ENCODE results near the gene FAM168A.
A peak's percentile ranks its signal among the peaks of the same experiment; 100 is the strongest.

DNA sequence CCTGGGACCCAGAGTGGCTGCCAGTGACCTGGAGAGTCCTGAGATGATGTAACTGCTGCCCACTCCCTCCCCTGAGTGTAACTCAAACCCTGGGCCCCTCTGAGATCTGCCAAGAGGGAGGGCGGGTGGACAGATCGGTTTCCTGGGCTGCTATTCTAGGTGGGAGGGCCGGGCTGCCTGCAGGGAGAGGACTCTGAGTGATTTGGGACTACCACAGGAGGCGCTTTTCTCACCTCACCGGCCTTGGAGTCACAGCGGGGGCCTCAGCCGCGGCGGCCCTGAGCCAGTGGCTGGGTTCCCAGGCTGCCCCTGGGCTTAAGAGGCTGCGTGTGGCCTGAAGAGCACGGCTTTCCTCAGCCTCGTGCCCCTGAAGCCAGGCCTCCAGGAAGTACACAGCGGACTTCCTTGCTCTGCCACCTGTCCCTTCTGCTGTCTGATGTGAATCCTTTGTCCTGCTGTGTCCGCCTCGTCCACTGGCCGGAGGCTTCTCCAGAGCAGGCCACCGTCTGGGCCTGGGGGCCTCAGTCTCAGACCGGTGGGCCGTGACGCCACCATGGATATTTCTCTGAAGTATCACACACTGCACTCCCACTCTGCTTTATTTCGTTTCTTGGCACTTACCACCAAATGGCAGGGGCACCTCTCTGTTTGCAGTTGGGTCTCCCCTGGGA, 210.2 kb downstream of the FAM168A start:
- TF ChIP-seq, protein P1, sequence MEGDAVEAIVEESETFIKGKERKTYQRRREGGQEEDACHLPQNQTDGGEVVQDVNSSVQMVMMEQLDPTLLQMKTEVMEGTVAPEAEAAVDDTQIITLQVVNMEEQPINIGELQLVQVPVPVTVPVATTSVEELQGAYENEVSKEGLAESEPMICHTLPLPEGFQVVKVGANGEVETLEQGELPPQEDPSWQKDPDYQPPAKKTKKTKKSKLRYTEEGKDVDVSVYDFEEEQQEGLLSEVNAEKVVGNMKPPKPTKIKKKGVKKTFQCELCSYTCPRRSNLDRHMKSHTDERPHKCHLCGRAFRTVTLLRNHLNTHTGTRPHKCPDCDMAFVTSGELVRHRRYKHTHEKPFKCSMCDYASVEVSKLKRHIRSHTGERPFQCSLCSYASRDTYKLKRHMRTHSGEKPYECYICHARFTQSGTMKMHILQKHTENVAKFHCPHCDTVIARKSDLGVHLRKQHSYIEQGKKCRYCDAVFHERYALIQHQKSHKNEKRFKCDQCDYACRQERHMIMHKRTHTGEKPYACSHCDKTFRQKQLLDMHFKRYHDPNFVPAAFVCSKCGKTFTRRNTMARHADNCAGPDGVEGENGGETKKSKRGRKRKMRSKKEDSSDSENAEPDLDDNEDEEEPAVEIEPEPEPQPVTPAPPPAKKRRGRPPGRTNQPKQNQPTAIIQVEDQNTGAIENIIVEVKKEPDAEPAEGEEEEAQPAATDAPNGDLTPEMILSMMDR (IDR thresholded peaks at IDR 0.05; ENCODE audit: low read depth, low read length, poor library complexity, severe bottlenecking): peak; percentile 15
- no peak for TF ChIP-seq EZH2phosphoT487 (IDR thresholded peaks at IDR 0.05; ENCODE audit: borderline replicate concordance, low read length)

All from DOHH2 (cell line).